AG08396 (cell line): ENCODE results near the gene PHF21A.
A peak's percentile ranks its signal among the peaks of the same experiment; 100 is the strongest.

Source experiments
- DNase-seq: peaks from one replicate; pipeline ENCODE4 v3.0.0; 2012; ENCODE audit warnings: low spot score, mixed read lengths

Gene PHF21A

DNA sequence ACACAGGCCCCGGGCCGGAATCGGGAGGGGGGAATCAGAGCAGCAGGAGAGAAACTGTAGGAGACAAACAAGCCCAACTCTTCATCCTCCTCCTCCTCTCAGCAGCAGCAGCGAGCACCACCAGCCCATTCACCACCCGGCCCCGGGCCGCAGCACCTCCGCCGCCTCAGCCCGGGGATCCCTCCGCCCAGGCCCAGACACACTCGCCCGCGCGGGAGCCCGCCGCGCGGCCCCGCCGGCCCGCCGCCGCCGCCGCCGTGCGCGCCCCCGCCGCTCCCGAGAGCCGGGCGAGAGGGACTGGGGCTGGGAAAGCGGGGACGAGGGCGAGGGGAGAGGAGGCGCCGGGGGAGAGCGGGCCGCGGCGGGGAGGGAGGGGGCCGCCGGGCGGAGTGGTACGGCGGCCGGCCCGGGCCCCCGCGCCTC is at the start of gene PHF21A:
PHF21A (minus strand) TSS at position 154 of the 423 bp plus-strand sequence. CDS start 37,235 bp downstream, outside the sequence.
- DNase-seq = peak; percentile 93

DNA sequence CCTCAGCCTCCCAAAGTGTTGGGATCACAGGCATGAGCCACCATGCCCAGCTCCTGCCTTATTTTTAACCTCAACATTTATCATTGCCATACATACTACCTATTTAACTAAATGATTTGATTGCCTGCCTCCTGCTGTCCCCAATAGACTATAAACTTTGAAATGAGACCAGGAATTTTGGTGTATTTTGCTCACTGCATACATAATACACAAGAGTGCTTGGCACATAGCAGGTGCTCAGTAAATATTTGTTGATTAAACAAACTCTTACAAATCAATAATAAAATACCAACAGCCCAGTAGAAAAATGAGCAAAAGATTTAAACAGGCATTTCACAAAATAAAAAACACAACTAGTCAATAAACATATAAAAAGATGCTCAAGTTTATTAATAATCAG is 49.5 kb upstream of the PHF21A start:
- DNase-seq = no peak

DNA sequence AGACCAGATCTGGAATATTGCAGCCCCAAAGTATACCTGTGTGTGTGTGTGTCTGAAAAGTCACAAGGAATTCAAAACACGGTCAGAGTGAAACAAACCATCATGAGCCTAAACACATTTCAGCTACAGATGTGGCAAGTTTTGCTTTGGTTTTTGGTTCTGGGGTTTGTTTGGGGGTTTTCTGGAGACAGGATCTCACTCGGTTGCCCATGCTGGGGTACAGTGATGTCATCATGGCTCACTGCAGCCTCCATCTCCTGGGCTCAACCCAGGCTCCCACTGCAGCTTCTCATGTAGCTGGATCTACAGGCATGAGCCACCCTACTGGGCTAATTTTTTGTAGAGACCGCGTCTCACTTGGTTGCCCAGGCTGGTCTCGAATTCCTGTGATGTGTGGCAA is 41.4 kb upstream of the PHF21A start:
- DNase-seq = no peak

DNA sequence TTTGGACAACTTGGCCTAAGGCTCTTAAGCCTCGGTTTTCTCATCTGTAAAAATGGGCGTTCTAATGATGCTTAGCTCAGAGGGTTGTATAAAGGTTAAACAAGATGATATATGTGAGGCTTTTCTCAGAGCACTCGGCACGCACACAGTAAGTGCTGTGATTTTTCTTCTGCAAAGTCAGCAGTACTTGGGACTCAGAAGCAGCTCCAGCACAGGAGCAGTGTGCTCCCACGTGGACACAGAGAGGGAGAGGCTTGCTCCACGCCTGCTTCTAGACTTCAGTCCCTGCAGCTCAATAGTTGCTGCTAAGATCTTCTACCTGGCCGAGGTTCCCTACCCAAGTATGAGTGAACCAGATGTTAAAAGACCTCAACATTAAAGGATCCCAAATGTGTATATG is 39.9 kb upstream of the PHF21A start:
- DNase-seq = no peak

DNA sequence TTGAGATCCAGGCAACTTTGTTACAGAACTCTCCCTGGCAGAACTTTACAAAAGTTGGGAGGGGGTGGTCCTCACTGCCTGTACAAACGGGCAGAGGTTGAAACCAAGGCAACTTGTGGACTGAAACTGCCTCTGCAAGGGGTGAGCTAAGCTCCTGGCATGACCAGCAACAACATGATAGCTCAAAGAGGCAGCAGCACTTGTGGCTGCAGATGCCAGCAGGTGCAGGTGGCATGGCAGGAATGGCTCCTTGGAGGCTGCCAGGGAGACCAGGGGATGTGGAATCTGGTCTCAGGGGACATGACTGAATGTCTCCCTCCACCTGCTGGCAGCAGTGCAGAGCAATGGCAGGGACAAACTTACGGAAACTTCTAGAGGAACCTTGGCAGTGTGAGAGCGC is 38.8 kb upstream of the PHF21A start:
- DNase-seq = no peak

DNA sequence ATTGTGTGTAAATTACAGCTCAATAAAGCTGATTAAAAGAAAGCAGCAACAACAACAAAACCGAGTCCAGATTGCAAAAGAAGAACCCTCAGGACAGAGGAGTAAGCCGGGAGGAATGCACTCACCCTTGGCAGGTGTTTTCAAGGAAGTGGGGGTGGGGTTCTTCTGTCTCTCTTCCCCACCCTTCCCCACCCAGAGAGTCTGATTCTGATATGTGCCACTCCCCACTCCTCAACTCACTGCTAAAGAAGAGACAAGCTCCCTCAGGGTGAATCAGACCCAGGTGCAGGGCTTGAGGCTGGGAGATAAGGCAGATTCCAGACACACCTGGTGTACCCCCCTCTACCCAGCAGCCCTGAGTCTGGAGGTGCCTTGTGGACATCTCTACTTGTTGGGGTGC is 38.4 kb upstream of the PHF21A start:
- DNase-seq = no peak

DNA sequence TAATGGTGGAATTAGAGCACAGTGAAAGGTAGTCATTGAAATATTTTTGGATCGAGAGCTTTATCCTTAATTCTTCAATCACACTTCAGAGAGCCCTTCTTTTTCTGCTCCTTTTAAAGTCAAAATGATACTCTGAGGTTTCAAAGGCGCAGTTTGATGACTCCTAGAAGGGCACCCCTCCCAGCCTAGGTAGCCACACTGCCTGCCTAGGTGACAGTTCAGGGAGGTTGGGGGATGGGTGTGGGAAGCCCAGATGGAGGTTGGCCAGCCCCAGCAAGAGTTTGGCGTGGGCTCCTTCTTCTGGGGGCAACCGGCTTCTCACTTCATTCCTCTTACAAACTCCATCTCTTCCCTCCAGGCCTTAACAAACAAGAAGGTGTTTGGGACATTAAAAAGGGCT is 28.6 kb upstream of the PHF21A start:
- no peak for DNase-seq

DNA sequence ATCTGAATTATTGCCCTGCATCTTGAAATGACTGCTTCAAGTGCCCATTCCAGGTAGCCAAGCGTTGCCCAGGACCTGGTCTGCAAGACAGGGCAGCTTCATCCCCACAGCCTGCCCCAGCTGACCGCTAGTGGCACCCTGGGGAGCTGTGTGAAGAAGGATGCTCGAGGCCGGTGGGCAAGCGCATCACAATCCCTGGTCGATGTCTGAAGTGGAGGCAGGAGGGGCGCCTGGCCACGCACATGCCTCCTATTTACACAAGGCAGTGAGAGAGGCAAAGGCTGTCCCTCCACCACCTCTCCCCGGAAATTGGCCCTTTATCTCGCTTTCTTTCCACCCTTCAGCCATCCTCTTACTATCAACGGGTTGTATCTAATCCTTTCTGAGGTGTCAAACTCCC is 28.1 kb upstream of the PHF21A start:
- no peak for DNase-seq

DNA sequence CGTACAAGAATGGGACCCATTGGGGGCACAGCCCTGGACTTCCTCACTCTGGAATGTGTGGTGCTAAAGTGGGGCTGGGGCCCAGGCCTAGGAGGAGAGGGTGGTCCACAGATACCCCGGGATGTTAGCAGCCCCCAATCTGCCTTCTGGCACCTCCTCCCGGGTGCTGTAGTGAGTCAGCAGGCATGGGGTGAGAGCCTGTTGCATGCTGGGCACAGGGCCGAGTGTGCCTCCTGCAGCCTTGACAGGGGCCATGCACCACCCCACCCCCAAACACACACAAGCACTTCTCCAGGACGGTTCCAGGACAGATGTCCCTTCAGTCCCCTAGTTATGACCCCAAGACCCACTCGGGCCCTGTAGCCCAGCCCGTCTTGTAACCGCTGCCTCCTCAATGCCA is 23.5 kb upstream of the PHF21A start:
- no peak for DNase-seq

DNA sequence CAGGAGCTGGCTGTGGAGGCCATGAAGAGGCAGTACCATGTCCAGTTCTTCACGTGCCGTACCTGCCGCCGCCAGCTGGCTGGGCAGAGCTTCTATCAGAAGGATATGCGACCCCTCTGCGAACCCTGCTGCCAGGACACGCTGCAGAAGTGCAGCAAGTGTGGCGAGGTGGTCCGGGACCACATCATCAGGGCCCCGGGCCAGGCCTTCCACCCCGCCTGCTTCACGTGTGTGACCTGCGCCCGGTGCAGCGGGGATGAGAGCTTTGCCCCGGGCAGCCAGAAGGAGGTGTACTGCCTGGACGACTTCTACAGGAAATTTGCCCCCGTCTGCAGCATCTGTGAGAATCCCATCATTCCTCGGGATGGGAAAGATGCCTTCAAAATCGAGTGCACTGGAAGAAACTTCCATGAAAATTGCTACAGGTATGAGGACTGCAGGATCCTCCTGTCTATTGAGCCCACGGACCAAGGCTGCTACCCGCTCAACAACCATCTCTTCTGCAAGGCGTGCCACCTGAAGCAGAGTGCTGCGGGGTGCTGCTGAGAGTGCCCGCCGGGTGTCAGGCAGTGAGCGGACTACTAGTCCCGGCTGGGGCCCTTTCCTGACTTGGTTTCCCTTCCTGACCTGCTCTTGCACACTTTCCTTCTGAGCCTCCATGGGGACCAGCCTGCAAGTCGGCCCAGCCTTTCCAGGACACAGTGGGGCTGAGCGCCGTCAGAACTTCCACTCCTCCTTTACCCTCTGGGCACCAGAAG is 22.0 kb upstream of the PHF21A start:
- no peak for DNase-seq

DNA sequence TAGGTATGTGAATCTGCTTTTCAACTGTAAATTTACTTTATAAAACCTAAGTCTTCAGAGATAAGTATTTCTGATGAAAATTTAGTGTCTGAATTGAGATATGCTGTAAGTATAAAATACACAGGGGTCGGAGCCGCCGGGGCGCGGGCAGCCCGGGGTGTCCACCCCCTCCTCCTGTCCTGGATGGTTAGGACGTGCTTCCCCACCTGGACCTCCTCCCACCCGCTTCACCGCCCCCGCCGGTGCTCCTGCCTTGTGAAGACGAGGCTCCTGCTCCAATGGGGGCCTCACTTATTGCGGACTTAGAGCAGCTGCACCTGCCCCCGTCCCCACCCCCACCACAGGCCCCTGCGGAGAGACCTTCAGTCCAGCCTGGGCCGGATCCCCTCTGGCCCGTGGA is 21.3 kb upstream of the PHF21A start:
- DNase-seq = no peak

DNA sequence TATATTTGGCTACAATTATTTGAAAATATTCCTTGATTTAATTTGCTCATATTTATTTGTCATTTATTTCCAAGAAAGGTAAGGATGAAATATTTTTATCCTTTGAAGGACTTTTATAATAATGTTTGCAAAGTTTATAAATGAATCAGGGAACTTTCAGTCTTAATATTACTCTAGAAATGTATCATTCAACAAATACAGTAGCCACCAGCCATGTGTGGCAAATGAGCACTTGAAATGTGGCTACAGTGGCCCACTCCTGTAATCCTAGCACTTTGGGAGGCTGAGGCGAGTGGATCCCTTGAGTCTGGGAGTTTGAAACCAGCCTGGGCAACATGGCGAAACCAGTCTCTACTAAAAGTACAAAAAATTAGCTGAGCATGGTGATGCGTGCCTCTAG is 20.3 kb upstream of the PHF21A start:
- DNase-seq = no peak

DNA sequence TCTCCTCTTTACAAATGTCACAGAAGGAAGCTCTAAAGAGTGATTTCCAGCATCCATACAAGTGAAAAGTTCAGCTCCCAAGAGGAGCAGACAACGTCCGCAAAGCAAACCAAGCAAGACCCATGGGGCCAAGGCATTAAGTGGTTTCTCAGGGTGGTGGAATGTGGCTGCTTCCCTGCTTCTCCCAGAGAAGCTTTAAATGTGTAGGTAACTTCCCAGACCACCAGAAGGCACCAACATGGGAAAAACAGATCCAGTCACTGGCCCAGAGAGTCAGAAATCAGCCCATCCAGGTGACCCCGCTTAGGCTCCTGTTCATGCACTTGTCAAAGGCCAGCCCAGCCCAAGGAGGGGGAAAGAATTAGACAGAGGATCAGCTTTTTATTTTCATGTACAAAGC is 13.3 kb upstream of the PHF21A start:
- no peak for DNase-seq

DNA sequence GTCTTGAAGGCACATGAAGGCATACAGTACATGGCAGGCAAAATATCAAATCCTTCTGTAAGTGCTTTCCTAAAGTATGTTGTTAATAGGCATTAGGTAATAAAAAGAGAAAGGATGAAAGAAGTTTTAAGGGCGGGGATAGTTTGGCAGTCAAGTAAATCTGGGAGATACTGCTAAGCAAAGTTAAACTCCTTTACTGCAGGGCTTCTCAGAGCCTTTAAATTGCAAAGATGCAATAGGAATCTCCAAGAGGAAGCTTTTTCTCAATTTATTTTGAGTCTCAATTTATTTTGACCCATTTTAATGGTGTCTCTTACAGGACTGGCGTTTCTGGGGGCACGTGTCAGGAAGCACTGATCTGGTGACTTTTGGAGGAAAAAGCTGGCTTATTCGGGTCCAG is 12.8 kb upstream of the PHF21A start:
- DNase-seq = no peak

DNA sequence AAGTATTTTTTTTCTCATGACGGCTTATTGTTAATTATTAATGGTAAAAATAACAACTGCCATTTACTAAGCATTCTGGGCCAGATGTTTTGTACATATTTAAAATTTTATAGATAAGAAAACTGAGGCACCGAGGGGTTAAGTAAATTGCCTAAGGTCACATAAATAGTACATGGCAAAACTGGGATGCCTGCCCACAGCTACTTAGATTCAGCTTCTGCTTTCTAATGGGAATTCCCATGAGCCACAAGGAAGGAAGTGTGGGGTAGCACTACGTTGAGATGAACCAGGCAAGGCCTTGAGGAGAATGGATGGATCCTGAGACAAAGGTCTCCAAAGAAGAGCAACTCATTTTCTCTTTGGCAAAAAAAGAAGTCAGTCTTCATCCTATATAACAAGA is 11.9 kb upstream of the PHF21A start:
- DNase-seq = no peak

DNA sequence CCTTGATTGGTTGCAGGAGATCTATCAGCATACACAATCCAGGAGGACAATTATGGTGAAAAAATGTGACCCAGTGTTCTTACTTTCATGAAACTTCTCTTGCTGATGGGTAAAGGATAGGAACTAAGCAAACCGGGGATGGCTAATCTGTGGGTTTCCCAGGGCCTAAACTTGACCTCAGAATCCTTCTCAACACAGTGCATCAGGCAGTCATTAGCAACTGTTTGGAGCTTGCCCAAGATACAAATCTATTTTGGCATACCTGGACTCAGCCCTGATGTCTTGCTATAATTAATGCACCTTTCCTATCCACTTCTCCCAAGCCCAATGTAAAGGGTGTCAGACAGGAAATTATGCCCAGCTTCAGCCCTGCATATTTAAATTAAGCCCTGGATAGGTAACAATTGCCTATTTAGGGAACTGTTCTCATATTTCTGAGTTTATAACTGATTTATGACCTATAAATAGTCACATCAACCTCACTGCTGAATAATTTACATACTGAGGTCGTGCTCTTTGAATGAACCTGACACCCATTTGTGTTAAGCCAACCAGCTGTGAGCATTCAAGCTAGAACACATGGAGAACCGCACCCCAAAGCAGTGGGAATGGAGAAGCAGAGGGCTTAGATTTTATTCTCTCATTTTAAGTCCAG is 9.2 kb upstream of the PHF21A start:
- no peak for DNase-seq

DNA sequence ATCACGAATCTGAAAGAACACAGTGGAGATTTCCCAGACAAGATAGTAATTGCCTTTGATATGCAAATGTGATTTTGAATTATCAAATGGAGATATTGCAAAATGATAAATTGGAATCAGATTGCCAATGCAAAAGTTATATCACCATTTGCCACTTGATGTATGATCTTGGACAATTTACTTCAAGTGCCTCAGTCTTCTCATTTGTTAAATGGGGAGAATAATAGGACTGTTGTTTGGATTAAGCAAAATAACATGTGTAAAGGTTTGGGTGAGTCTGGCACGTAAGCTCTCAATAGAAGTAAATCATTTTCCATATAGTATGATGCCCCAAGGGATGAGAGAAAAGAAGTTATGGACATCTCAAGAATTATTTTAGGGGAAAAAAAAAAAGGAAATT is 7.9 kb upstream of the PHF21A start:
- no peak for DNase-seq

DNA sequence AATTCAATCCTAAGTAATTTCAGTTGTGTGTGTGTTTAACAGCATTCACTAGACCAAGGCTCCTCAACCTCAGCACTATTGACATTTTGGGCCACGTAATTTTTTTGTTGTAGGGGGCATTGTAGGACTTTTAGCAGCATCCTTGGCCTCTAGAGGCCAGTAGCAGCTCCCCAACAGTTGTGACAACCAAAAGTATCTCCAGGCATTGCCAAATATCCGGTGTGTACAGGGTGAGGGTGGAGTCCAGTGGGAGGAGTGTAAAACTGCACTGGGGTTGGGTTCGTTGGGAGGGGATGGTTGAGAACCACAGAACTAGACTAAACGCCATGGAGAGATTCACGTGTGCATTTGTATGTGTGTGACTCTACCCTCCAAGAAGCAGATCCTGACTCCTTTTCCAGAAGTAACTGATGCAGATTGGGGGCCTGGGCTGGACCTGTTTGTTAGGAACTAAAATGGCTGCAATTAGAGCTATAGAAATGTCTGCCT is 5.9 kb upstream of the PHF21A start:
- peak; percentile 79 for DNase-seq

DNA sequence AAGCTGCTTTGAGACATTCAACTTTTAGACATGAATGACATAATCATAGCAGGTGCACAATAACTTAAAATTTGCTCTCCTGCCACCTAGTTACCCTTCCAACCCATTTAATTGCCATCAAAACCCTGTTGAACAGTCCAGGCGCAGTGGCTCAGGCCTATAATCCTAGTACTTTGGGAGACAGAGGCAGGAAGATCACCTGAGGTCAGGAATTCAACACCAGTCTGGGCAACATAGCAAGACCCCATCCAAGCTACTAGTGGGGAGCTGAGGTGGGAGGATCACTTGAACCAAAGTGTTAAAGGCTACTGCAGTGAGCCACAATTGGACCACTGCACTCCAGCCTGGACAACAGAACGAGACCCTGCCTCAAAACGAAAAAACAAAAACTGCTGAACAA is 4.0 kb upstream of the PHF21A start:
- DNase-seq = no peak

DNA sequence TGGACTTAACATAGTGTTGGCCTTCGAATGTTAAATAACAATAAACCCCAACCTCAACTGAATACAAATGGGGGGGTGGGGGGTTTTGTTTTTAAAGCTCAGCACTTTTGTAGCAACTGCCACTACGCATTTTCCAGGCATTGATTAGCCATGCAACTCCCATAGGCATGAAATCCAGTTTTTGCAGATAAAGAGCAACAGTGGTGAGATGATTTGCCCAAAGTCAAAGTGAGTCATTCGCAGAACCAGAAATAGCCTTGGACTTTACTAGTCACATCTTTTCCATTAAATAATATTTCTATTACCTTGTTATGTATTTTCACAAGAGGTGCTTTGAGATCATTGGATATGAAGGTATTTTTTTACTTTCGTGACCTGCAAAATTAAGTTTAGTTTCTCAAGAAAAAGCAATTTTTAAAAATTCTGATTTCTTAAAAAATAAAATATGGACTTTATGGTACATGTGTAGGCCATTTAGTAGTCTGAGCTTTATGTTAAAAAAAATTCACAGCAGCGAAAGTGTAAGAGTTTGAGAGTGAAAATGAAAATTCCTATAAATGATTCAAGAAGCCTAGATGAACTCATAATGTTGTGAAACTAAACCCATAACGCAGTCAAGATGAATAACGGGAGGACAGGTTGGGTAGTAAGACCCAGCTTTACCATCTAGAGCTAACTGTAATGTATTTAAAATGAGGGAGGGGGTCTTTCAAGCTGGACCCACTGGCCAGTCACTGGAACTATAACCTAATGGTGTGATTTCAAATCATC is 1.9 kb upstream of the PHF21A start:
- DNase-seq = peak; percentile 22

DNA sequence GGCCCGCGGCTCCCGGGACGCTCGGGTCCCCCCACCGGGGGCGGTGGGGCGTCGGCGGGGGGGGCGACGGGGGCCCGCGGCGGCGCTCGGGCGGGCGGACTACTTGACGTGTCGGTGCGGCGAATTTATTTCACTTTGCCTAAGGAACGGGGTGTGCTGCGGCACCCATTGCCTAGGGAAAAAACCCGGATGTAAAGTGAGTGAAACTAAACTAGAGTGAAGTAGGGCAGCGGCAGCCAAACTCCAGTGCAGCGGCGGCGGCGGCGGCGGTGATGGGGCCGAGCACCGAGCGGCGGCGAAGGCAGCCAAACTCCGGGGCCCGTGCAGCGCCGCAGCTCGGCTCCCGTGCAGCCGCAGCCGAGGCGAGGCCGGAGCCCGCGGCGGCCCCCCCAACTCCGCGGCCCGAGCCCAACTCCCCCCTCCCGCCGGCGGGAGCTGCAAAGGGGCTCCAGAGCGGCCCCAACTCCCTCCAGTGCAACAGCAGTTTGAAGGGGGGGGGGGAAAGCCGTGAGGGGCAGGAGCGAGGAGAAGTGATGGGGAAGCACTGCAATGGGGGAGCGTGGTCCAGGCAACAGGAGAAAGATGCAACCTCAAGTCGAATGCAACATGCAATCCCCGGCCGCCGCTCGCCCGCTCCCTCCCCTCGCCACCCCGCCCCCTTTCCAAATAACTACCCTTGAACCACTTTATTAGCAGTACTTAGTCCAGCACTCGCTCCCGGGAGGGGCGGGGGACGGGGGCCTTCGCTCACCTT is 647 bp upstream of the PHF21A start:
- peak; percentile 82 for DNase-seq
